ENCODE measurements around the gene CD2AP. TPM values are rescaled to one million over a fixed set of nuclear protein-coding genes. Genes with fewer than 3 reads are reported as not detected.

CD2AP gene
- total RNA-seq, 1 donor from 2014 or later = 34.9 TPM

DNA sequence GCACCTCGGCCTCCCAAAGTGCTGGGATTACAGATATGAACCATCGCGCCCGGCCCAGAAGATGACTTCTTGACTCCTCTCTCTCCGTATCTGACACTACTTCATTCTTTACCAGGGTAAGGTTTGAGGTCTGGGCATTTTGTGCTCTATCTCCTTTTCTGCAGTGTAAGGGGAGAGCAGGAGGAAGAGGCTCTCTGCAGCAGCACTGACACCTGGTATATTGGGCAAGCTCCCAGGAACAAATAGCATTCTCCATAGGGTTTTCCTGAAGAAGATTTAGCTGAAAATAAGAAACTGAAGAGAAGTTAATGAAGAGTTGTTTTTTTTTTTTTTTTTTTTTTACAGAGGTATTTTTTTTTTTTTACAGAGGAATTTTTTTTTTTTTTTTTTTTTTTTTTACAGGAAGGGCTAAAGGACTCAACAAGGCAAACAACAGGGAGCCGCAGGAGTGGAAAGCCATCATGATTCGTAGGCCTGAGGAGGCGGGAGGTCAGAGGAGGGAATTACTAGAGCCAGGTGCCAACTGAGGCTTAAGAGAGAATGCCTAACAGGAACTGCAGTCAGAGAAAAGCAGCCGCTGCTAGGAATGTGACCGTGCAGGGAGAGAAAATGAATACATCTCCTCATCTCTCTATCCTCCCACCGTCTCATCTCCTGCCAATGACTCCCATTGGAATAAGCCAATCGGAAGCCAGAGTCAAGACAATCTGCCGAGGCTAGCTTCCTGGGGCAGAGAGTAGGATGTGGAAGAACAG is 186.1 kb downstream of the CD2AP start:
- Mint-ChIP-seq H3K27ac (no peak overlapping the region), H3K4me3 (no peak overlapping the region), H3K4me1 (peaks cover 13% of the 10 kb centered on the region), H3K27me3 (ENCODE audit: low read depth) (no peaks in the 10 kb centered on the region), H3K9me3 (no peaks in the 10 kb centered on the region), H3K36me3 (no peaks in the 10 kb centered on the region)
- no peak for TF ChIP-seq CTCF (IDR thresholded peaks at IDR 0.05; ENCODE audit: unreplicated experiment)
- DNase-seq (ENCODE audit: low spot score in 2 of 2, unreplicated experiment in 2 of 2) = no peak

- DNase-seq (ENCODE audit: low spot score in 2 of 2, unreplicated experiment in 2 of 2) = no peak
- no peak overlapping the region for H3K4me3 Mint-ChIP-seq
- no peaks in the 10 kb centered on the region for H3K27me3 Mint-ChIP-seq (ENCODE audit: low read depth)
- H3K9me3 Mint-ChIP-seq = no peaks in the 10 kb centered on the region
- no peak for TF ChIP-seq CTCF (IDR thresholded peaks at IDR 0.05; ENCODE audit: unreplicated experiment)
- H3K4me1 Mint-ChIP-seq = peaks cover 26% of the 10 kb centered on the region
- no peak overlapping the region for H3K27ac Mint-ChIP-seq
- no peaks in the 10 kb centered on the region for H3K36me3 Mint-ChIP-seq
These were observed 187.5 kb downstream of the CD2AP start for GRCh38 chr6:47665112-47665511.

GRCh38 chr6:47669684-47670513 is 192.3 kb downstream of the CD2AP start:
- Mint-ChIP-seq H3K27ac (peak overlapping the region; percentile 94), H3K9me3 (no peaks in the 10 kb centered on the region), H3K36me3 (no peaks in the 10 kb centered on the region), H3K27me3 (ENCODE audit: low read depth) (no peaks in the 10 kb centered on the region), H3K4me1 (peaks cover 37% of the 10 kb centered on the region), H3K4me3 (no peak overlapping the region)
- DNase-seq (ENCODE audit: low spot score in 2 of 2, unreplicated experiment in 2 of 2) = no peak
- no peak for TF ChIP-seq CTCF (IDR thresholded peaks at IDR 0.05; ENCODE audit: unreplicated experiment)

GRCh38 chr6:47670851-47671250 is 193.3 kb downstream of the CD2AP start:
- Mint-ChIP-seq H3K4me3 (no peak overlapping the region), H3K27me3 (ENCODE audit: low read depth) (no peaks in the 10 kb centered on the region), H3K36me3 (no peaks in the 10 kb centered on the region), H3K9me3 (peaks cover 5% of the 10 kb centered on the region), H3K27ac (peak overlapping the region; percentile 73), H3K4me1 (peaks cover 37% of the 10 kb centered on the region)
- TF ChIP-seq CTCF (IDR thresholded peaks at IDR 0.05; ENCODE audit: unreplicated experiment) = no peak
- DNase-seq (ENCODE audit: low spot score in 2 of 2, unreplicated experiment in 2 of 2) = no peak

DNA sequence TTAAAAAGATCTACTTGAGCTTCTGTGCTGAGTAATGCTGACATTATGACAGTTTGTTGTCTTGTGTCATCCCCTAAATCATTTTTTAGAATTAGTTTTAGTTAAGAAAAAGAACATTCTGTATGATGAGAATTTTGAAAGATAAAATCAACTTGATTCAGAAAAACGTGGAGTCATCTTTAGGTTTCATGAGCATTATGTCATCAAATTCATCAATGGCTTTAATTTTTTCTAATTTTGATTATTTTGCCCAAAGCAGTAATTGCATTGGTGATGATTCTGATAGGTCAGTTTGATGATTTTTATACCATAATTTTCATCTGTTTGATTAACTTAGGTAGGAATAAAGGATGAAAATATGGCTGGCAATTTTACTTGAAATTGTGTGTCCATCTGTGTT is 194.2 kb downstream of the CD2AP start:
- Mint-ChIP-seq H3K27me3 (ENCODE audit: low read depth) (no peaks in the 10 kb centered on the region), H3K36me3 (no peaks in the 10 kb centered on the region), H3K9me3 (peaks cover 5% of the 10 kb centered on the region), H3K27ac (no peak overlapping the region), H3K4me1 (peaks cover 37% of the 10 kb centered on the region), H3K4me3 (no peak overlapping the region)
- TF ChIP-seq CTCF (IDR thresholded peaks at IDR 0.05; ENCODE audit: unreplicated experiment) = no peak
- DNase-seq (ENCODE audit: low spot score in 2 of 2, unreplicated experiment in 2 of 2) = no peak

Measured in mesothelial cell of epicardium (in vitro differentiated cells).